GM18519 (cell line): Measurements from ENCODE around the gene CDR2L.
"Not testable (repeated sequence)": the region's sequence is repeated elsewhere in the genome, so short reads cannot be mapped to it uniquely, and the experiment has no call there.

Experiments
- ATAC-seq: cut with Tn5 transposase; IDR thresholded peaks from one replicate; pipeline ENCODE4 v1.9.1; 2021; ENCODE audit warnings: mild to moderate bottlenecking, moderate library complexity; ENCODE audit not compliant: unreplicated experiment, low FRiP score

Gene CDR2L

DNA sequence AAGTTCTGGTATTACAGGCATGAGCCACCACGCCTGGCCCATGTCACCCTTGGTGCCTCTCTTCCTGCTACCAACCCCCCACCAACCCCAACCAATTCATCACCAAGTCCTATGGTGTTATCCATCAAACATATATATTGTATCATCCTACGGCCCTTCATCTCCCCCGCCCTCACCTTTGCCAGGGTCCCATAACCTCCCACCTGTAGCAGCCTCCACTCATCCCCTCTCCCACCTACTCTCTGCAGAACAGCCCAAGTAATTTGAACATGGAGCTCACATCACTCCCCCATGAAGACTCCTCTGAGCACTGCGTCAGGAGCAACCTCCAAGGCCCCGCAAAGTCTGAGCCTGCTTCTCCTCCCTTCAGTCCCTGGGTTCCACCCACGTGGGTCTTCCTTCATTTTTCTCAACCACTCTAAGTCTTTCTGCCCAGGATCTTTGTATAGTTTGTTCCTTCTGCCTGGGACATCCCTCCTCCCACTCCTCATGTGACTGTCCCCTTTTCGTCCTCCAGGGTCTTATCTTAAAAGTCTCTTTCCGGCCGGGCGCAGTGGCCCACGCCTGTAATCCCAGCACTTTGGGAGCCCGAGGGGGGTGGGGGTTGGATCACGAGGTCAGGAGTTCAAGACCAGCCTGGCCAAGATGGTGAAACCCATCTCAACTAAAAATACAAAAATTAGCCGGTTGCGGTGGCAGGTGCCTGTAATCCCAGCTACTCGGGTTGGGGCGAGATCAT, 7.9 kb upstream of the CDR2L start:
- ATAC-seq, result no peak

DNA sequence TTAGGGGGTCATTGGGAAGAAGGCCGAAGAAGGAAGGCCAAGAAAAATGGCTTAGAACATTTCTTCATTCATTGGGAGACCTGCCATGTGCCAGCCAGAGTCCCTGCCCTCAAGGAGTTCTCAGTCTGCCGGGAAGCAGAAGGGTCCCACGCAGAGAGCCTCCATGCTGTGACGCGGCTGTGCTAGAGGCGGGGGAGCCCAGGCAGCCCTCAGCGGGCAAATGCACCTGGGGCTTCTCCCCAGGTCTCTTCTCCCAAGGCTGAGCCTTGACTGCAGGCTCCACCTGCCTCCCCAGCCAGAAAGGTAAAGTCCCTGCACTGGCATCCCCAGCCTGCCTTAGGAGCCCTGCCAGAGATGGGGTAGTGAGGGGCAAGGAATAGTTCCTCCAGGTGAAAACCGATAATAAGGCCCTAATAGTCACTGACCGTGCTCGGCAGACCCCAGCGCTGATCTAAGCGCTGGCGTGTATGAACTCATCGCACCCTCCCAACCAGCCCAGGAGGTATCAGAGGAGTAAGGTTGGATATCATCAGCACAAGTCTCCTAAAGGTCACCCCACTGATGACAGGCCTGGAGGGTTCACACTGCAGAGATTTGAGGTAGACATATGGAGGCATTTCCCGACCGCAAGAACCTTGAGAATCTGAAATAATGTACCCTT, 6.0 kb upstream of the CDR2L start:
- ATAC-seq, result no peak

DNA sequence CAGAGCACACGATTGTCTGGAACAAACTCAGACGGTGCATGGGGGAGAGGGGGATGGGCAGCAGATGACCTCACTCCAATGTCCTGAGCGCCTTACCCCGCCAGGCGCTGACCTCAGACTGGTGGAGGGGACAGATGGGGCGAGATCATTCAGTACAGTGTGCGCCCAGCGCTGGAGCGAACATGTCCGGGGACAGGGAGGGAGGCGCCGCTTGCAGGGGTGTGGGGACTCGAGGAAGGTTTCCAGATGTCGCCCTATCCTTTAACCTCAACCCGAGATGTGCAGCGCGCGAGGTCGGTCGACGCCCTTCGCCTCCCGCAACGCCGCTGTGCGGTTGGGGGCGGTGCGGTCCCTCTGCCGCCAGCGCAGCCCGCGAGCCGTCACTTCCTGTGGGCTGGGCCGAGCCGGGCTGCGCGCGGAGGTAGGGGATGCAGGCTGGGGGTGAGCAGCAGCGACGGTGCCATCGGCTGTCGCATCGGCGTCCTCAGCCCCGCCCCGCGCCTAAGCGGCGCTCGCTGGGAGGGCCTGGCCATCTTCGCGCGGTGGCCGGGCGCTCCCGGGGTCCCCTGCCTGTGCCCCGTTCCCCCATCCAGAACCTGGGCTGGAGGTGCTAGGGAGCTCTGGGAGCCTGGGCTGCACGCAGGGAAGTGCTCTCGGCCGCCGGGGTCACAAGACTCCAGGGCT, 5.3 kb upstream of the CDR2L start:
- ATAC-seq, result no peak

DNA sequence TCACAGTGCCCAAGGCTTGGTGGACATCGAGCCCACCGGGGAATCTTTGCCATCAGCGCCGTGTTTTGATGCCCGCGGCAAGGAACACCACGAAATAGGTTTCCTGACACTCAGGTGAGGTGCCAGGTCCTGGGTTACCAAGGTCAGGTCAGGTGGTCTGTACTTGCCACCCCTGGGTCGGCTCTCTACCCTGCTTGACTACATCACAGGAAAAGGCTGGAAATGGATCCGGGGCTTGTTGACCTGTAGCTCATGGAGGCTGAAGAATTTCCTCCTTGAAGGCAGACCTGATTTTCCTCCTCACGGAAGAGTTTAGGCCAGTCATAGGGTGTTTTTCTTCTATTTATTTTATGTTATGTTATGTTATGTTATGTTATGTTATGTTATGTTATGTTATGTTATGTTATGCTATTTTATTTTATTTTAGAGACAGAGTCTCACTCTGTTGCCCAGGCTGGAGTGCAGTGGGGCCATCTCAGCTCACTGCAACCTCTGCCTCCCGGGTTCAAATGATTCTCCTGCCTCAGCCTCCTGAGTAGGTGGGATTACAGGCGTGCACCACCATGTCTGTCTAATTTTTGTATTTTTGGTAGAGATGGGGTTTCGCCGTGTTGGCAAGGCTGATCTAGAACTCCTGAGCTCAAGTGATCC, 4.6 kb upstream of the CDR2L start:
- ATAC-seq, result not testable (repeated sequence)

DNA sequence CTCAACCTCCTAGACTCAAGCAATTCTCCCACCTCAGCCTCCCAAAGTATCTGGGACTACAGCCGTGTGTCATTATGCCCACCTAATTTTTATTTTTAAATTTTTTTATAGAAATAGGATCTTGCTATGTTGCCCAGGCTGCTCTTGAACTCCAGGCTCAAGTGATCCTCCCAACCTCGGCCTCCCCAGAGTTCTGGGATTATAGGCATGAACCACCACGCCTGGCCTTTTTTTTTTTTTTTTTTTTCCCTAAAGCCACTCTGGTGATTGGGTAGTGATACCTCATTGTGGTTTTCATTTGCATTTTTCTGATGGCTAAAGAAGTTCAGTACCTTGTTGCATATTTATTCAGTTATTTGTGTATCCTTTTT, 1.2 kb upstream of the CDR2L start:
- ATAC-seq, result no peak

DNA sequence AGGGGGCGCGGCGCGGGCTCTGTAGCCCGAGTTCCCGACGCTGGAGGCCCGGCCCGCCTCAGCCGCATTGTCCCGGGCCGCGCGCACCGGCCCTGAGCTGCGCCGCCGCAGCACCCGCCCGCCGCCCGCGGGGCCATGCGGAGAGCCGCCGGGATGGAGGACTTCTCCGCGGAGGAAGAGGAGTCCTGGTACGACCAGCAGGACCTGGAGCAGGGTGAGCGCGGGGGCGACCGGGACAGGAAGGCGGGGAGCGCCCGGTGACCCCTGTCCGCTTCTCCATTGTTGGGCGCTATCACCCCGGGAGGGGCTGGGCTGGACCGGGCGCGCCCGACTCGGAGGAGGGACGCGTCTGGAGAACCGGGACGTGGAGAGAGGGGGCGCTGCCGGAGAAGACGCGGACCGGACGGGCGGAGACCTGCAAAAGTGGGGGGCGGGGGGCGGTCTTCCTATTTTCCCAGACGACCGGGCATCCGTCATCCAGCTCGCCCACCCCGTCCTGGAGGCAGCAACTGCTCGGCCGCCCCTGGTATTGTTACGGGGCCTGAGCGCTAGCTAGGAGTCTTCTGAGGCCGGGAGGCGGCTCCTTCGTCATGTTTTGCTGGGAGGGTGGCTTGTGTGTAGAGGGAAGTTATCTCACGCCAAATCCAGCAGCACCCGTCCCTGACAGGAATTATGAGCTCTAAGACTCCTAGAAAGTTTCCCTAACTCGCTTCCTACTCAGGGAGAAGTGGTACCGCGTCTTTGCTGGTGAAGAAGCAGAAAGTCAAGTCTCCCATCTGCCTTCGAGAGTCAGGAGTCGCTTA, 678 bp downstream of the CDR2L start:
- ATAC-seq, result no peak

DNA sequence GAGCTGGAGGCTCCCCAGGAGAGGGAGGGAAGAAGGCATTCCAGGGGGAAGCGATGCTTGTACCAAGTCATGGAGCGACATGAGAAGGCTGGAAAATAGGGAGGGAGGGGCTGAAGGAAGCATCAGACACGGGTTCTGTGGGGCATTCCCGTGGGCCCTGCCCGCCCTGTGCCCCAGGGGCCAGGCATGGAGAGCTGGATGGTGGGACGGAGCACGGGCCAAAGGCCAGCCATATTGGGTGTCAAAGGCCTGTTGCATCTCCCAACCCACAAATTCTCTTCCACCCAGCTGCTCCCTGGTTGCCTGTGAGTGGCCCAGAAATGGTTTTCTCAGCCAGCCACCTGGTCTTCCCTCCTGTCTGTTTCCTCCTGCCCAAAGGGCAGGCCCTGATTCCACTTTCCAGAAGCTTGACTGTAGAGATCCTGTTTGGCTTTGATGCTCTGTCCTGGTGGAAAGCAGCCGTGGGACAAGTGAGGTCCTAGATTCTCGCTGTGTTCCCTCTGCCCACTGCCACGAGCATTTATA, 3.2 kb downstream of the CDR2L start:
- ATAC-seq, result no peak

DNA sequence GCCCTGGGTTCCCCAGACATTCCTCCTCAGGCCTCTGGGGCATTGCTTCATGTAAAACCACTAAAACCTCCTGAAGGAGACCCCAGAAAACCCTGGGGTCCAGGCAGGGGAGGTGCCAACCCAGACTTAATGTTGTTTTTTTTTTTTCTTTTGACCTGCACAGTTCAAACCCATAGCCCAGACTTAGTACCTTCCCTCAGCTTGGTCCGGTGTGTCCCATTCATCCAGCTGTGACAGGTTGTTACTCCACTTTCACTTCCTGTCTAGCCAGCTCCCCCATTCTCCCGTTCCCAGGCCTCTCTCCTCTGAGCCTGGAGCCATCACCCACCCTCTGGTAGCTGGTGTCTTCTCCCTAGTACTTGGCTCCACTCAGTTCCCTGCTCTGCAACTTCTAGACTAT, 4.8 kb downstream of the CDR2L start:
- ATAC-seq, result no peak

DNA sequence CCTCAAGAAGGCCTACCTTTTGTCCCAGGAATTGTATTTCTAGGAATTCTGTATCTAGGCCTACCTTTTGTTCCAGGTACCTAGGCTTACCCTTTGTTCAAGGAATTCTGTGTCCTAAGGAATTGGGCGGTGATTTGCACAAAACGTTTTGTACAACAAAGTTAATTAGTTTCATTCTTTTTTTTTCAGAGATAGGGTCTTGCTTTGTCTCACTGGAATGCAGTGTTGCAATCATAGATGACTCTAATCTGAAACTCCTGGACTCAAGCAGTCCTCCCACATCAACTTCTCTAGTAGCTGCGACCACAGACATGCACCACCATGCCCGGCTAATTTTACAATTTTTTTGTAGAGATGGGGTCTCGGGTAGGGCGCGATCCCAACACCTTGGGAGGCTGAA, 7.0 kb downstream of the CDR2L start:
- no peak for ATAC-seq

DNA sequence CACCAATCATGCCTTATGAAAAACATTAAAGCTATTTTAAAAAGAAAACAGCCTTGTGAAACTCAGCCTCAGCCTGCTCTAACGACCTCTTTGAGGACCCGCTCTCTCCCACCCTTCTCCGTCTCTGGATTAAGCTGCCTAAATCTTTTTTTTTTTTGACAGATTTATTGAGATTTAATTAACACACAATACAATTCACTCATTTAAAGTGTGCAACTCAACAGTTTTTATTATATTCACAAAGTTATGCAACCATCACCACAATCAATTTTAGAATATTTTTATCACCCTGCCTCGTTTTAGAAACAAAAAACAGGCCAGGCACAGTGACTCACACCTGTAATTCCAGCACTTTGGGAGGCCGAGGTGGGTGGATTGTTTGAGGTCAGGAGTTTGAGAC, 8.4 kb downstream of the CDR2L start:
- no peak for ATAC-seq

DNA sequence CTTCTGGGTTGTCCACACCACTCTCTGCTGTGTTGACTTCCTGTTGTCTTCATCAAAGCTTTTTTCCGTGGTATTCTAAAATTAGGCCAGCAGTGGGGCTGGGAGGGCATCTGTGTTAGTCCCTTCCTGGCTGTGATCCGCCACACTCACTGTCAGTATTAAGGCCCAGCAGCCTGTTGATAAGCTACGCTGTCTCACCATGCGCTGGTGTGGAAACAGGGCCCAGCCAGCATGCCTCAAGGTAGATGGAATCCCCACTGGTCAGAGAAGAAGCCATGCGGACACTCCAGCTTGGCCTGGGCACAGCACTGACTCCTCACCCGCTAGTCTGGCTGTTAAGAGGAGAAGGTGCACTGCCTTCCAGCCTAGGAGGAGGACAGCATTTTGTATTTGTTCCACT, 11.4 kb downstream of the CDR2L start:
- no peak for ATAC-seq

DNA sequence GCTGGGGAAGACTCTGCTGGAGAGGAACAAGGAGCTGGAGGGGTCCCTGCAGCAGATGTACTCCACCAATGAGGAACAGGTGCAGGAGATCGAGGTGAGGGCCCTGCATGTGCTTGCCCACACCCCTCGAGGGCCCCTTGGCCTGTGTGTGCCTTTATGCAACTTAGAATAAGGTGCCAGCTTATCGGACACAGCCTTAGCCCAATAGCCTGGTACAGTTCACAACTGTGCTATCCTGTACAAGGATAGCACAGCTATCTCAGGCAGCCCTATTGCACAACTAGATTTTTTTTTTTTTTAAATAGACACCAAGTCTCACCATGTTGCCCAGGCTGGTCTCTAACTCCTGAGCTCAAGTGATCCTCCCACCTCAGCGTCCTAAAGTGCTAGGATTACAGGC, 12.1 kb downstream of the CDR2L start:
- no peak for ATAC-seq

DNA sequence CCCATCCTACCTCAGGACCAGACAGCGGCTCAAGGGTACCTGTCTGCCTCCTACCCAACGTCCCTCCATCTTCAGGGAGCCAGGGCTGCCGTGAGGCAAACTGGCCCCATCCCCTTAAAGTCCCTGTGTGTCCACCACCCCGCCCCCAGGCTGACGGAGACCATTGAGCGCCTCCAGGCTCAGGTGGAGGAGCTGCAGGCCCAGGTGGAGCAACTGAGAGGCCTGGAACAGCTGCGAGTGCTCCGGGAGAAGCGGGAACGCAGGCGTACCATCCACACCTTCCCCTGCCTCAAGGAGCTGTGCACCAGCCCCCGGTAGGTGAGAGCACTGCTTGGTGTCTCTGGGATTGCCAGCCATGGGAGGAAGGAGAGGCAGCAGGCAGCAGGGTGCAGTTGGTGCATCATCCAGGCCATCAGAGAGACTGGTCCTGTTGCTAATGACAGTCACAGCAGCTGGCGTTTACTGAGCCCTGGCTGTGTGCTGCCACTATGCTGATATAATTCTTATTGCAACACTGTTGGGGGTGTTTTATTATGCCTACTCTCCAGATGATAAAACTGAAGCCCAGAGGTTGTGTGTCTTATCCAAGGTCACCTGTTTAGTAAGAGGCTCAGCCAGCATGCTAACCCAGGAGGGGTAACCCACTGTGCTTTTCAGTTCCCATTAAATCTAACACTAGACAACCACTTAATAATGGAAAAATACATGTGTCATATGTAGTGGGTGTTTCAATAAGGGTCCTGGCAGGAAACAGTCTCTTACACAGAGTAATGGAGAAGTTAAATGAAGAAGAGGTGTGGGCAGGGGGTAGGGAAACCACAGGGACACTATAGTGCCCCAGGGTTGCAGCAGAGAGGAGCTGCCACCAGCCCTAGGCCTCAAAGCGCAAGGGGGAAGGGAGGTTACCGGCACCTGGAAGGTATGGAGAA, 14.7 kb downstream of the CDR2L start:
- ATAC-seq, result no peak

DNA sequence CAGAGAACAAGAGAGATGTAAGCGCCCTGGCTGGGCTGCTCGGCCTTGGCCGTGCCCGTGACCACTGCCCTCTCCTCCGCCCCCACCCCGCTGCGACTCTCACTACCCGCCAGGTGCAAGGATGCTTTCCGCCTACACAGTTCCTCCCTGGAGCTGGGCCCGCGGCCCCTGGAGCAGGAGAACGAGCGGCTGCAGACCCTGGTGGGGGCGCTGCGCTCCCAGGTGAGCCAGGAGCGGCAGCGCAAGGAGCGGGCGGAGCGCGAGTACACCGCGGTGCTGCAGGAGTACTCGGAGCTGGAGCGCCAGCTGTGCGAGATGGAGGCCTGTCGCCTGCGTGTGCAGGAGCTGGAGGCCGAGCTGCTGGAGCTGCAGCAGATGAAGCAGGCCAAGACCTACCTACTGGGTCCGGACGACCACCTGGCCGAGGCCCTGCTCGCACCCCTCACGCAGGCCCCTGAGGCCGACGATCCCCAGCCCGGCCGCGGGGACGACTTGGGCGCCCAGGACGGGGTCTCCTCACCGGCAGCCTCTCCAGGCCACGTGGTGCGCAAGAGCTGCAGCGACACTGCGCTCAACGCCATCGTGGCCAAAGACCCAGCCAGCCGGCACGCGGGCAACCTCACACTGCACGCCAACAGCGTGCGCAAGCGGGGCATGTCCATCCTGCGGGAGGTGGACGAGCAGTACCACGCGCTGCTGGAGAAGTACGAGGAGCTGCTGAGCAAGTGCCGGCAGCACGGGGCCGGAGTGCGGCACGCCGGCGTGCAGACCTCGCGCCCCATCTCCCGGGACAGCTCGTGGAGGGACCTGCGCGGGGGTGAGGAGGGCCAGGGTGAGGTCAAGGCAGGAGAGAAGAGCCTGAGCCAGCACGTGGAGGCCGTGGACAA, 15.9 kb downstream of the CDR2L start:
- no peak for ATAC-seq

DNA sequence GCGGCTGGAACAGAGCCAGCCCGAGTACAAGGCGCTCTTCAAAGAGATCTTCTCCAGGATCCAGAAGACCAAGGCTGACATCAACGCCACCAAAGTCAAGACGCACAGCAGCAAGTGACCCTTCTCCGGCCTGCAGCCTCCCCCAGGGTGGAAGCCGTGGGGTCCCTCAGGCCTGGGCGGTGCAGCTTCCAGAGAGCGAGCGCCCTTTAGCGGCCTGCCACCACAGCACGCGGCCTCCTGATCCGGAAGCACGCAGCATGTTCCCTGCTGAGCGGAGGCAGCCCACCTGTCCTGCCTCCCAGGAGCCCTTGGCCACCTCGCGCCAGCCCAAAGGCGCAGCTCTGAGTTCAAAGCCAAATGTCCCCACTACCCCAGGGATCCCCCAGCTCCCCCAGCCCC, 16.5 kb downstream of the CDR2L start:
- no peak for ATAC-seq

DNA sequence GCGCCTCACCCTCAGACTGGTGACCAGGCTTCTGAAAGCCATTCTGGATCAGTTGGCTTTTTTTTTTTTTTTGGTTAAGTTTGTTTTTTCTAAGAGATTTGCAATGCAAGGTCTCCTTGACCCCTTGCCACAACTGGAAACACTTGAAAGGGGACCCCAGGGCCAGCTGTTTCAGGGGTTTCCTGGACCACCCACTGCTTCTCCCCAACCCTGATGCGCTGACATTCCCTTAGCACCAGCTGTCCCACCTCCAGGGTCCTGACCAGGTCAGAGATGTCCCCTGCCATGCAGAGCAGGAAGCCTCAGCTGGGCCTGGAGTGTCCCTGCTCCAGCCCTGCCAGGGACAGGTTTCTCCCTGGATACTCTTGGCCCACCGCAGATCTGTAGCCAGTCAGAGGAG, 16.9 kb downstream of the CDR2L start:
- ATAC-seq, result no peak

DNA sequence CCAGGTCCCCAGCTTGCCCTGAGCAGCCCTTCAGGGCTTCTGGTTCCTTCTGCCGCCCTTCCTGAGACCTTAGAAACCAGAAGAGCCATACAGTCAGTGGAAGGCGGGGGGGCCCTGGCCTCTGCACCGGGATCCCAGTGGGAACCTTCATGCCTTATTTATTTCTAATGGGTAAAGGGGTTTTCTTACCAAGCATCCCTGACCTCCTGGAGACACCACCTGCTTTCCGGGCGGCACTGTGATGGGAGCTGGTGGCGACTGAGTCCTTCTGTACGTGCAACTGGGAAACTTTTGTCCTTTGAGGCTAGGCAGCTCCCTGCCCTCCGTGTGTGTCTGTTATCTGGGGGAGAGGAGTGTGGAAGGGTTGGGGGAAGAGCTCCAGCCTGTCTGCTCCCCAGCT, 17.9 kb downstream of the CDR2L start:
- no peak for ATAC-seq

DNA sequence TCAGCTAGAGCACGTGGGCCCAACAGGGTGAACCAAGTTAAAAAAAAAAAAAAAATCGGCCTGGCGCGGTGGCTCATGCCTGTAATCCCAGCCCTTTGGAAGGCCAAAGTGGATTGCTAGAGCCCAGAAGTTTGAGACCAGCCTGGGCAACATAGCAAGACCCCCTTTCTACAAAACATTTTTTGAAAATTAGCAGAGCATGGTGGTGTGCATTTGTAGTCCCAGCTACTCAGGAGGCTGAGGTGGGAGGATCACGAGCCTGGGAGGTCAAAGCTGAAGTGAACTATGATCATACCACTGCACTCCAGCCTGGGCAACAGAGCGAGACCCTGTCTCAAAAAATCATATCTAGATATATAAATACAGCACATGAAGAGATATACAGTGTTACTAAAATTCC, 18.7 kb downstream of the CDR2L start:
- ATAC-seq, result not testable (repeated sequence)
